Activated CD8-positive, alpha-beta T cell treated with anti-CD3 and anti-CD28 coated beads, Interleukin-2, amount 10 ng/mL, durations not matched to agents 7 days and 5 days (primary cell): Measurements from ENCODE around the gene BCAS4. TPM values are rescaled to one million over a fixed set of nuclear protein-coding genes. Genes with fewer than 3 reads are reported as not detected.

Source experiments
- ATAC-seq: fragments of 150-1000 bp; cut with Tn5 transposase; one replicate; pipeline ENCODE4 v1.10.0; 2021; ENCODE audit warnings: moderate library complexity
- CTCF ChIA-PET: fragments of 350-600 bp; sonication (Branson Sonifier 250); formaldehyde crosslinking; loops from one replicate; lab custom pipeline; 2021; ENCODE audit warnings: antibody characterized with exemption; lab: Charles Lee
- POLR2A ChIA-PET: fragments of 350-600 bp; sonication (Branson Sonifier 250); formaldehyde crosslinking; loops from one replicate; lab custom pipeline; 2021; ENCODE audit warnings: antibody characterized with exemption; lab: Charles Lee
- DNase-seq: peaks from one replicate; pipeline ENCODE4 v3.0.0-alpha.2; 2020
- H3K27ac Mint-ChIP-seq: one replicate; pipeline ENCODE4 v1.8.0; 2021; ENCODE audit warnings: mild to moderate bottlenecking, mixed read lengths
- H3K27me3 Mint-ChIP-seq: one replicate; pipeline ENCODE4 v1.8.0; 2021; ENCODE audit warnings: low read depth, mixed read lengths
- H3K36me3 Mint-ChIP-seq: one replicate; pipeline ENCODE4 v1.8.0; 2021; ENCODE audit warnings: low read depth, mixed read lengths
- H3K4me1 Mint-ChIP-seq: one replicate; pipeline ENCODE4 v1.8.0; 2021; ENCODE audit warnings: low read depth, mixed read lengths
- H3K4me3 Mint-ChIP-seq: one replicate; pipeline ENCODE4 v1.8.0; 2021; ENCODE audit warnings: mild to moderate bottlenecking, mixed read lengths
- H3K9me3 Mint-ChIP-seq: one replicate; pipeline ENCODE4 v1.8.0; 2022; ENCODE audit warnings: mixed read lengths; ENCODE audit not compliant: insufficient read depth
- total RNA-seq, 2 experiments: library from RNA; stranded (reverse); gene quantifications; one replicate each; pipeline ENCODE4 v1.2.3, GENCODE V29; 2021

The BCAS4 gene
- total RNA-seq, 2 experiments from 2014 or later, result 29.3 to 32.6 TPM

DNA sequence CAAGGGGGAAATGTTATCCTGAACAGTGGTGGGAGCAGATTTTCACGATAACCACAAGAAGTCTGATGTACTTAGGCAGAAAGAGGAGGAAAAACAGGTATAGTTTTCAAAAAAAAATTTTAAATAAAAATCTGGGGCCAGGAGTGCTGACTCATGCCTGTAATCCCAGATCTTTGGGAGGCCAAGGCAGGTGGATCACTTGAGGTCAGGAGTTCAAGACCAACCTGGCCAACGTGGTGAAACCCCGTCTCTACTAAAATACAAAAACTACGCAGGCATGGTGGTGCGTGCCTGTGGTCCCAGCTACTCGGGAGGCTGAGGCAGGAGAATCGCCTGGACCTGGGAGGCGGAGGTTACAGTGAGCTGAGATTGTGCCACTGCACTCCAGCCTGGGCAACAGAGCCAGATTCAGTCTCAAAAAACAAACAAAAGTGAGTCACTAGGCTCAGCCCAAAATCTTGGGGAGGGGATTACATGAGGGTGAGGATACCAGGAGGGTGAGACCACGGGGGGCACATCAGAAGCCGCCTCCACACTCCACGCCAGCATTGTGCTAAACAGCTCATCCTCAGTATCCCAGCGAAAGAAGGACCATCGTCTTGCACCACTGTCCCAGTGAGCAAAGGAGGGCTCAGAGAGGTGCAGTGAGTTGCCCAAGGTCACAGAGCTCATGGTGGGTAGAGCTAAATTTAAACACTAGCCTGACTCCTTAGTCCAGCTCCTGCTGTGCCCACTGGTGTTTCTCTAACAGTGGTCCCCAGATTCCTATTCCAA, 33.7 kb downstream of the BCAS4 start:
- Mint-ChIP-seq H3K4me3 (no peak overlapping the region), H3K4me1 (no peaks in the 10 kb centered on the region), H3K9me3 (no peaks in the 10 kb centered on the region), H3K27me3 (no peaks in the 10 kb centered on the region), H3K27ac (peak overlapping the region; percentile 11), H3K36me3 (peaks cover 27% of the 10 kb centered on the region)
- DNase-seq (no peak), ATAC-seq (no peak)
- ChIA-PET POLR2A (no interaction called here), CTCF (no interaction called here)

DNA sequence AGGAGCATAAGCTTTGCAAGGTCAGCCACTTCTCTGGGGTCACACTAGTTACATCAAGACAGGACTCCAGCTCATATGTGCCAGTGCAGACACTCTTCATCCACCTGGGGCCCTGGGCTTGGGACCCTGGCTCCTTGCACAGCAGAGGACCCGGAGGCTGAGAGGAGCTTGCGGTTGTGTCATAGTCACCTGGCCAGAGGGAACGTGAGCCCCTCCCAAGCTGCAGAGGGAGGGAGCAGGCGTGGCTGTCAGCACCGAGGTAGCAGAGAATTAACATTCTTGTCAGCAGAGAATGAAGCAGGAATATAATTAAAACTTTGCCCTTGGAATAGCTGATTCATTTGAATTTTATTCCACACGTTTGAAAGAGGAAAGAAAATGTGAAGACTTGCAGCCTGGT, 36.8 kb downstream of the BCAS4 start:
- no peaks in the 10 kb centered on the region for H3K9me3 Mint-ChIP-seq
- POLR2A ChIA-PET, result no interaction called here

DNA sequence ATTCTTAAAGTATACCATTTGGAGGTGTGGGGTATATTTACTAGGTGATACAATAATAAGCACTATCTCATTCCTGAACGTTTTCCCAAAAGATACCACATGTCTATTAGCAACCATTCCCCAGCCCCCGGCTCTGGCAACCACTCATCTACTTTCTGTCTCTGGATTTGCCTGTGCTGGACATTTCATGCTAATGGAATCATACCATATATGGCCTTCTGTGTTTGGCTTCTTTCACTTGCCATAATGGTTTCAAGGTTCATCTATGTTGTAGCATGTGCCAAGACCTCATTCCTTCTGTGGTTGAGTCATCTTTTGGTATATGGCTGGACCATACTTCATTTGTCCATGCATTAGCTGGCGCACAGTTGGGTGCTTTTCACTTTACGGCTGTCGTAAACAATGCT, 39.7 kb downstream of the BCAS4 start:
- Mint-ChIP-seq H3K27me3 (no peaks in the 10 kb centered on the region), H3K36me3 (peaks cover 31% of the 10 kb centered on the region), H3K9me3 (no peaks in the 10 kb centered on the region), H3K4me1 (peaks cover 27% of the 10 kb centered on the region), H3K4me3 (no peak overlapping the region), H3K27ac (no peak overlapping the region)
- ChIA-PET POLR2A (no interaction called here), CTCF (interaction anchor here (0.6 to 1.5 kb wide), 3 partner anchors 15 to 95 kb away, joined by 3 to 5 read pairs (median 4); partner anchors contain the start of gene BCAS4)
- ATAC-seq (no peak), DNase-seq (no peak)

More for the DNA sequence above, 36.8 kb downstream of the BCAS4 start:
- H3K36me3 Mint-ChIP-seq, result peaks cover 29% of the 10 kb centered on the region
- no peak for ATAC-seq
- H3K27me3 Mint-ChIP-seq, result no peaks in the 10 kb centered on the region
- H3K4me1 Mint-ChIP-seq, result peaks cover 3% of the 10 kb centered on the region
- no peak for DNase-seq
- H3K4me3 Mint-ChIP-seq, result no peak overlapping the region
- H3K27ac Mint-ChIP-seq, result peak overlapping the region; percentile 39
- CTCF ChIA-PET, result interaction anchor here (1.1 to 2.3 kb wide), 3 partner anchors 37 to 98 kb away, joined by 3 to 11 read pairs (median 4); partner anchors contain the start of gene BCAS4

DNA sequence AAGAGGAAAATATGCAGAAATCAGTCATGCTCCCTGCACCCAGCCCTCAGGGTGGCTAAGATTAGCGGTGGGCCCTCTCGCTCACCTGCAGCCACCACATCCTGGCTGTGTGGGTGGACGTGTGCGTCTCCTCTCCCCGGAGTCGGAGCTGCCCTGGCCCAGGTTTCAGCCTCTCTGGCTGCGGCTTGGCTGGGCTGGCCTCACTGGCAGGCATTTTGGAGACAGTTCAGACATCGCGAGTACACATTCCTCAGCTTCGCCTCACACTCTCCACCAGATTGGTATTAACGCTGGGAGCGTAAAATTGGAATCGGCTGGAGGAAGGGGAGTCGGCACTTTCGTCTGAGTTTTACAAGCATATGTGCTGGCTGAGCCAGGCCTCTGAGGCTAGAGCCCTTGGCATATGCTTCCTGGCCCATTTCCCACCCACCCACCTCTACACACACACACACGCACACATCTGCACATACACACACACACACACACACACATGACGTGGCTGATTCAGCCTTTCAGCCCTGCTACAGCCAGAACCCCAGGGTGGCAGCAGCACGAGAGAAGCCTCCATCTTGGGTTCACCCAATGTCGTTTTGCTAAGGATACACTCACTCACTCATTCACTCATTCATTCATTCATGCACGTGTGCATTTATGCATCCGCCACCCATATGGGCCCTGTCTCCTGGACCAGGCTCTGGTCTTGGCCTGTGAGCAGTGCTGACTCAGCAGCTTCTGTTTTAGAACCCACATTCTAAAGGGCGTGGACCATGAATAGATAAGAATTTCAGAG, 42.9 kb downstream of the BCAS4 start:
- CTCF ChIA-PET, result interaction anchor here (0.8 to 1.7 kb wide), 2 partner anchors 19 to 43 kb away, joined by 3 to 4 read pairs; partner anchors contain the start of gene BCAS4
- POLR2A ChIA-PET, result interaction anchor here (0.7 kb wide), 1 partner anchor 394 kb away, joined by 3 read pairs; no protein-coding TSS in a partner anchor
- no peaks in the 10 kb centered on the region for H3K9me3 Mint-ChIP-seq
- peaks cover 28% of the 10 kb centered on the region for H3K4me1 Mint-ChIP-seq
- H3K27ac Mint-ChIP-seq, result peak overlapping the region; percentile 69
- ATAC-seq, result peak; percentile 58
- H3K27me3 Mint-ChIP-seq, result no peaks in the 10 kb centered on the region
- H3K4me3 Mint-ChIP-seq, result no peak overlapping the region
- peak; percentile 46 for DNase-seq
- peaks cover 29% of the 10 kb centered on the region for H3K36me3 Mint-ChIP-seq

DNA sequence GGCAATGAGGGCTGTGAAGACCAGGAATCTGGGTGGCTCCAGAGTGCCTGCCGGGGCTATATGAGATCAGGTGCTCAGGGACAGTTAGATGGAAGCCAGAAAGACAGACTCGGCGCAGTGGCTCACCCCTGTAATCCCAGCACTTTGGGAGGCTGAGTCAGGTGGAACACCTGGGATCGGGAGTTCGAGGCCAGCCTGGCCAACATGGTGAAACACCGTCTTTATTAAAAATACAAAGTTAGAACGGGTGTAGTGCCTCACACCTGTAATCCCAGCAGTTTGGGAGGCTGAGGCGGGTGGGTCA, 43.4 kb downstream of the BCAS4 start:
- no peaks in the 10 kb centered on the region for H3K27me3 Mint-ChIP-seq
- ChIA-PET POLR2A (interaction anchor here (0.7 kb wide), 1 partner anchor 395 kb away, joined by 3 read pairs; no protein-coding TSS in a partner anchor), CTCF (no interaction called here)
- ATAC-seq (no peak), DNase-seq (no peak)
- H3K4me1 Mint-ChIP-seq, result peaks cover 32% of the 10 kb centered on the region
- H3K36me3 Mint-ChIP-seq, result peaks cover 31% of the 10 kb centered on the region
- H3K27ac Mint-ChIP-seq, result peak overlapping the region; percentile 69
- H3K9me3 Mint-ChIP-seq, result no peaks in the 10 kb centered on the region
- no peak overlapping the region for H3K4me3 Mint-ChIP-seq

DNA sequence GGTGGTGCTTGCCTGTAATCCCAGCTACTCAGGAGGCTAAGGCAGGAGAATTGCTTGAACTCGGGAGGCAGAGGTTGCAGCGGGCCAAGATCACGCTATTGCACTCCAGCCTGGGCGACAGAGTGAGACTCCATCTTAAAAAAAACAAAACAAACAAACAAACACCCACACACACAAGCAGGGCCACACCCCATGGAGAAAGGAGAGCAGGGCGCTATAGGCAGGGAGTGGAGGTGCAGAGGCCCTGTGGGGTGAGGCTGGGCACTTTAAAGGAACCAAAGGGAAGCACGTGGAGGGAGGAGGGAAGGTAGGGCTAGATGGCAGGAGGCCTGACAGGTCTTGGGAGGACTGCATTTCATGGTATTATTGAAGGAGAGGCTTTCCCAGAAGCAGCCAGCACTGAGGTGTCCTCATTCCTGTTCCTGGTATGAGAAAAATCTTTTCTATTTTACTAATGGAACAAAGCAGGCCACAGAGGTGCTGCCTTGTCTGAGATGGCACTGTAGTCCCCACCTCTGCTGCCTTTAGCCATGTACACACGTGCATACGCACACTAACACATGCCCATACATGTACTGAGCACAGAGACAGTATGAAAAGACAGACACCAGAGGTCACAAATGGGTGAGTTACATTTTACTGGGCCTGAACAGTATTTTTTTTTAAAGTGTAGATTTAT, 44.0 kb downstream of the BCAS4 start:
- H3K9me3 Mint-ChIP-seq, result no peaks in the 10 kb centered on the region
- no peak overlapping the region for H3K4me3 Mint-ChIP-seq
- ATAC-seq (peak; percentile 52), DNase-seq (no peak)
- peak overlapping the region; percentile 58 for H3K27ac Mint-ChIP-seq
- CTCF ChIA-PET, result interaction anchor here (2.0 kb wide), 1 partner anchor 44 kb away, joined by 8 read pairs; the partner anchor contains the start of gene BCAS4
- POLR2A ChIA-PET, result interaction anchor here (0.7 kb wide), 1 partner anchor 395 kb away, joined by 3 read pairs; no protein-coding TSS in a partner anchor
- H3K27me3 Mint-ChIP-seq, result no peaks in the 10 kb centered on the region
- peaks cover 37% of the 10 kb centered on the region for H3K4me1 Mint-ChIP-seq
- peaks cover 30% of the 10 kb centered on the region for H3K36me3 Mint-ChIP-seq

DNA sequence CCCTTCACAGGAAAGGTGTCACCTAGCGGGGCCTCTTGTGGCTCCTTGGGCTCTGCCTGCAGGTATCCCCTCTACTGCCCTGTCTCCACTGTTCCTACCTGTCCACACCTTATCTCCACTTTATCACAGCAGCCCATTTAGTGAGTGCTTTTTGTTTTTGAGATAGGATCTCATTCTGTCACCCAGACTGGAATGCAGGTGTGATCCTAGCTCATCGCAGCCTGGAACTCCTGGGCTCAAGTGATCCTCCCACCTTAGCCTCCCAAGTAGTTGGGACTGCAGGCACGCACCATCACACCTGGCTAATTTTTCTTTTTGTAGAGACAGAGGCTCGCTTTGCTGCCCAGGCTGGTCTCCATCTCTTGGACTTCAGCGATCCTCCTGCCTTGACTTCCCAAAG, 48.0 kb downstream of the BCAS4 start:
- DNase-seq (no peak), ATAC-seq (no peak)
- ChIA-PET POLR2A (interaction anchor here (1.3 kb wide), 1 partner anchor 17 kb away, joined by 3 read pairs; no protein-coding TSS in a partner anchor), CTCF (no interaction called here)
- peak overlapping the region; percentile 23 for H3K27ac Mint-ChIP-seq
- peaks cover 16% of the 10 kb centered on the region for H3K36me3 Mint-ChIP-seq
- H3K4me1 Mint-ChIP-seq, result peaks cover 46% of the 10 kb centered on the region
- no peaks in the 10 kb centered on the region for H3K9me3 Mint-ChIP-seq
- H3K4me3 Mint-ChIP-seq, result no peak overlapping the region
- no peaks in the 10 kb centered on the region for H3K27me3 Mint-ChIP-seq

DNA sequence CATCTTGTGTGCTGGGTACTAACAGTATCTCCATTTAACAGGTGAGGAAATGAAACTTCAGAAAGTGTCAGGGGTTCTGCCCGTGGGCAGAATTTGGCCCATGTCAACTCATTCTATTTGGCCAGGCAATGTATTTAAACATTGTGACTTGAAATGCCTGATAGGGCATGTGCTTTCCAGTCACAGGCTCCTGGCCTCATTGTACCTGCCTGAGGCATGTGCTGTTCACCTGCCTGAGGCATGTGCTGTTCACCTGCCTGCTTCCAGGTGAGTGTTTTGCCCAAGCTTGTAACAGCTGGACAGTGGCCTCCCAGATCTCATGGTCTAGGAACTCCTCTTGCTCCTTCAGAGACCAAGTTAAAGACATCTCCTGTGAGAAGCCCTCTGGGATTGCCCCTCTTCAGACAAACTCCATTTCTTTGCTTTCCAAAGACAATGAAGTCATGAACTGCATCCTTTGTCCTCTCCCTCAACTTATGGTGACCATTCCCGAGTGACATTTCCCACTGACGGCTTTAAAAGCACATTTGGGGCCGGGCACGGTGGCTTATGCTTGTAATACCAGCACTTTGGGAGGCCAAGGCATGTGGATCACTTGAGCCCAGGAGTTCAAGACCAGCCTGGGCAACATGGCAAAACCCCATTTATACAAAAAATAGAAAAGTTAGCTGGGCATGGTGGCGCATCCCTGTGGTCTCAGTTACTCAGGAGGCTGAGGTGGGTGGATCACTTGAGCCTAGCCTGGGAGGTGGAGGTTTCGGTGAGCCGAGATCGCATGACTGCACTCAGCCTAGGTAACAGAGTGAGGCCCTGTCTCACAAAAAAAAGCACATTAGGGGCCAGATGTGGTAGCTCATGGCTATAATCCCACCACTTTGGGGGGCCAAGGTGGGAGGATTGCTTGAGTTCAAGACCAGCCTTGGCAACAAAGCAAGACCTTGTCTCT, 48.7 kb downstream of the BCAS4 start:
- Mint-ChIP-seq H3K4me1 (peaks cover 42% of the 10 kb centered on the region), H3K27me3 (no peaks in the 10 kb centered on the region), H3K36me3 (peaks cover 13% of the 10 kb centered on the region), H3K9me3 (no peaks in the 10 kb centered on the region), H3K27ac (peak overlapping the region; percentile 89), H3K4me3 (no peak overlapping the region)
- POLR2A ChIA-PET, result interaction anchor here (1.3 kb wide), 1 partner anchor 17 kb away, joined by 3 read pairs; no protein-coding TSS in a partner anchor
- CTCF ChIA-PET, result interaction anchor here (1.7 to 2.7 kb wide), 3 partner anchors 25 to 85 kb away, joined by 7 to 30 read pairs (median 9); partner anchors contain the start of gene BCAS4
- DNase-seq, result no peak
- no peak for ATAC-seq

DNA sequence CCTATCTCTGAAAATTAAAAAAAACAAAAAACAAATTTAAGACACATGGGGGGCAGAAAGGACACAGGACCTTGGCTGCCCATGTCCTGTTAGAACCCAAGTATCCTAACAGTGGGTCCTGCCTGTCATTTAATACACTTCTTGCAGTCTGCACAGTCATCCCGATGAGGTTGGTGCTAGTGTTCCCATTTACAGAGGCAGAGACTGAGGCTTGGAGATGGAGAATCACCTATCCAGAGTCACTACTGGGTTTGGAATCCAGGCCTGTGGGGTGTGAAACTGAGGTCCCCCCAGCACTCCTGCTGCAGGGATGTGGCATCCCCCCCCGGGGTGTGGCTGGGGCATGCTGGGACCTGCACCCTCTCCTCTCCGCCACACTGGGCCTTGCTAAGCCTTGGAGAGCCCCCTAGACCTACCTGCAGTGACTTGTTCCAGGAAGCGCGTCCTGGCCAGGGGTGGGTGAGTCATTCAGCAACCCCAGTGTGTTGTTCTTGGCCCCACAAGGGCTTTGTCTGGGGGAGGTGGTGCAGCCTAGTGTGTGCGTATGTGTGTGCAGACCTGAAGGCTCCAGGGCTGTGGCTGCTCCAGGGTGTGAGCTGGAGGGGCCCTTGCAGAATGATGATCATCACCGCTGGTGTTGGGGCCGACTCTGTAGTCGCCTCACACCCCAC, 49.7 kb downstream of the BCAS4 start:
- peak; percentile 85 for DNase-seq
- ATAC-seq, result peak; percentile 98
- peak overlapping the region; percentile 89 for H3K27ac Mint-ChIP-seq
- peaks cover 13% of the 10 kb centered on the region for H3K36me3 Mint-ChIP-seq
- no peaks in the 10 kb centered on the region for H3K9me3 Mint-ChIP-seq
- CTCF ChIA-PET, result interaction anchor here (1.0 to 2.7 kb wide), 4 partner anchors 26 to 87 kb away, joined by 4 to 30 read pairs (median 8); partner anchors contain the start of genes ADNP and BCAS4
- peak overlapping the region; percentile 25 for H3K4me3 Mint-ChIP-seq
- H3K4me1 Mint-ChIP-seq, result peaks cover 42% of the 10 kb centered on the region
- POLR2A ChIA-PET, result interaction anchor here (1.3 to 1.5 kb wide), 2 partner anchors 18 to 86 kb away, joined by 3 to 8 read pairs; partner anchors contain the start of gene ADNP
- no peaks in the 10 kb centered on the region for H3K27me3 Mint-ChIP-seq
